Inferior parietal cortex (tissue), 1 donor: Measurements from ENCODE around the gene ARL16.

Experiments
- DNase-seq: peaks from one replicate; pipeline ENCODE4 v3.0.0-alpha.2; 2016; ENCODE audit errors: extremely low spot score

Gene ARL16

GRCh38 chr17:81683584-81684441, at the start of gene ARL16, which contains the start of gene HGS:
ARL16 (minus strand) TSS chr17:81683797; CDS start chr17:81683753, 44 bp downstream.
HGS (plus strand) TSS chr17:81684011; CDS start chr17:81684067, 56 bp downstream.
- peak; percentile 100 for DNase-seq

DNA sequence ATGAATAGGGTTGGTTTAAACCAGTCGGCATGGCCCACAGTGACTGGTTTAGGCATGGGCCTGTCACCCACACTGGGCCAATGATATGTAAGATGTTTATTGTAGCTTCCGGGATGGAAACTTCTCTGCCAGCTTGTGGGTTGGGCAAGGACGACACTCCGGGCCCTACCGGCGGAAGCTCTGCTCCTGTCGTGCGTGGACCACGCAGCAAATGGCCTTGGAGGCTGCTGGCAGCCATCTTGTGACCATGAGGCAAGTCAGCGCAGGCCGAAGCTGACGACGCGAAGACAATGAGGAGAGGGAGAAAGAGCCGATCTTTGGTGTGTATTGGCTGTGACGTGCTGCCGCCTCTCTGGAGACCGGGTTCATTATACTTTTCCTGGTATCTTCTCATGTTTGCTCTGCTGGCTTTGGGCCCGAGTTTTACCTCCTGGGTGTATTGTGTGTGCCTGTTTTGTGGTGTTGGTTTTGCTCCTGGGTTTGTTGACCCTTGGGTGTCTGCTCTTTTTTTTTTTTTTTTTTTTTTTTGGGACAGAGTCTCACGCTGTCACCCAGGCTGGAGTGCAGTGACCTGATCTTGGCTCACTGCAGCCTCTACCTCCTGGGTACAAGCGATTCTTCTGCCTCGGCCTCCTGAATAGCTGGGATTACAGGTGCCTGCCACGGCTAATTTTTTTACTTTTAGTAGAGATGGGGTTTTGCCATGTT, 43.9 kb upstream of the ARL16 start:
- no peak for DNase-seq

DNA sequence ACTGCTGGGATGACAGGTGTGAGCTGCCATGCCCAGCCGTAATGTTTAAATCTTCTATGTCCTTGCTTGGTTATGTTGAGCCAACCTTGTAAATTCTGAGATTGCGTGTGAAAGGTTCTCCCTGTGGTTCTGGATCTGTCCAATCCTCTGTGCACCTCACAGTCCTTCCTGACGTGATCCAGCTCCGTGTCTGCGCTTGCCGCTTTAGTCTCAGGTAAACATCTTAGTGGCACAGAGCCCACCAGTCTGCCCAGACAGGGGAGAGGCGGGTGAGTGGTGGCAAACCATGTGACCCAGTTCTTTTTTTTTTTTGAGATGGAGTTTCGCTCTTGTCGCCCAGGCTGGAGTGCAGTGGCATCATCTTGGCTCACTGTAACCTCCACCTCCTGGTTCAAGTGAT, 42.4 kb upstream of the ARL16 start:
- DNase-seq: no peak

GRCh38 chr17:81725439-81725838, 41.8 kb upstream of the ARL16 start:
- DNase-seq: no peak

DNA sequence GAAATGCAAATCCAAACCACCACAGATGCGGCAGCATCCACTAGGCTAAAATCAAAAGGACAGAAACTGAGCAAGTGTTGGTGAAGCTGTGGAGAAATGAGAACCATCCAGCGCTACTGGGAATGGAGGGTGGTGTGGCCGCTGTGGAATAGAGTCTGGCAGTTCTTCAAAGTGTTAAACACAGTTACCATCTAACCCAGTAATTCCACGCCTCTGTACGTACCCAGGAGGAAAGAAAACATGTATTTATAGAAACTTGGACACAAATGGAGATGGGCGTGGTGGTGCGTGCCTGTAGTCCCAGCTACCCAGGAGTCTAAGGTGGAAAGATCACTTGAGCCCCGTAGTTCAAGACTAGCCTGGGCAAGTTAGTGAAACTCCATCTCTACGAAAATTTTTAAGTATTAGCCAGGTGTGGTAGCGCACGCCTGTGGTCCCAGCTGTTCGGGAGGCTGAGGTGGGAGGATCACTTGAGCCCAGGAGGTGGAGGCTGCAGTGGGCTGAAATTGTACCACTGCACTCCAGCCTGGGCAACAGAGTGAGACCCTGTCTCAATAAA, 40.1 kb upstream of the ARL16 start:
- DNase-seq: no peak

GRCh38 chr17:81722184-81723120, 38.9 kb upstream of the ARL16 start:
- DNase-seq: no peak

DNA sequence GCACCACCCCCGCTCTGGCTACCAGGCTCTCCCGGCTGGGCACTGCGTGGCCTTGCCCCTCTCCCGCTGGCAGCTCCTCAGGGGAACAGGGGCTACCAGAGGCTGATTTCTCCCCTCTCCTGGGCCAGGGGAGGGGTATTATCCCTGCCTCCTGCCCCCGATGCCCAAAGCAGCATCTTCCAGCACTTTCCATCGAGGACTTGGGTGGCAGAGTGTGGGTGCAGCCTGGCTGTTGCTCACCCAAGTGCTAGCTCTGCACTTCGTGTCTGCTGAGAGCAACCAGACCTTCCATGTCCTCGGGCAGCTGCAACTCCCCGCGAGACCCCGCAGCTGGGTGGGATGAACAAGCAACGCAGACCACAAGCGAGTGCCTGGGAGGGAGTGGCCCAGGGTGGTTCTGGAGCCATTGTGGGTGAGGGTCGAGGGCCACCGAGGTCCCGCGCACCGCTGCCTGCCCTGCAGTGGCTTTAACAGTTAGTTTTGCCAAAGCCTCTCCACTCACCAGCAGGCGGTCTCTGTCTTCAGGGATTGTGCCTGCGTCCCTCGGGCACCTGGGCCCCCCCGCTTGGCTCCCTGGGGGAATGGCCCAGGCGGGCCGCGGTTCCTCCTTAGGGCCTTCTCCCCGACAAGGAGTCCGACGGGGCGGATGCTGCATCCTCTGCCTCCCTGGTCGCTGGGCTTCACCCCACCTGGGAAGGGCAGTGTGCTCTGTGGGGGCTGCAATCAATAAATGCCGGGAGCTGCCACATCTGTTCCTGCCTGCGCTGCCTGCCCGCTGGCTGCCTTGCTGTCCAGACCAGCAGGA, 36.9 kb upstream of the ARL16 start:
- DNase-seq: no peak

GRCh38 chr17:81719410-81720266, 36.0 kb upstream of the ARL16 start:
- no peak for DNase-seq

GRCh38 chr17:81717766-81718089, 34.1 kb upstream of the ARL16 start:
- no peak for DNase-seq

DNA sequence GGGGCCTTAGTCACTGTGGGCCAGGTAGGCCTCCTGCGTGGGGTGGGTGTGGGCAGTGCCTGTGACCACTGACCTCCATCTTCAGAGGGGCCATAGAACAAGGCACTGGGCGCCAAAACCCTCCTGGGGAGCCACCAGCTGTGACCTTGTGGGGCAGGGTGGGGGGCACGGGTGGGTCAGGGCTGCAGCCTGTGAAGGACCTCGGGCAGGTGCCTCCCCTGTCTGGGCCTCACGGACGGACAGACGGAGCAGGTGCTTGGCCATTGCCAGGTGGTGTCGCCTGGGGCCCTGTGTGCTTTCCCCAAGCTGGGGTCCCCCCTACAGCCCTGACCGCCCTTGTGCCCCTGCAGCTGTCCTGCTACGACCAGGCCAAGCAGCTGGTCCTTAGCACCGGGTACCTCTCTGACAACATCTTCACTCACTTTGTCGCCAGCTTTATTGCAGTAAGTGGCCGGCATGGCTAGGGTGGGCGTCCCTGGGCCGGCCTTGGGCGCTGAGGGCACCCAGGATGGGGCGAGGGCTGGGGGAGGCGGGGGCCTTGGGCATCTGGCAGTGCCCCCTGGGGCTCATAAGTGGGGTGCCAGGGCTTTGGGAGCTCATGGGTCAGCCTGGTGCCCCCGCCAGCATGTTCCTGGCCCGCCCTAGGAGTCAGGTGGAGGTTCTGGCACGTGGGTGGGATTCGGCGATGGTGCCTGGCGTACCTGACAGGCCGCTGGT, 33.6 kb upstream of the ARL16 start:
- no peak for DNase-seq

GRCh38 chr17:81716674-81716996, 33.0 kb upstream of the ARL16 start:
- DNase-seq: no peak

DNA sequence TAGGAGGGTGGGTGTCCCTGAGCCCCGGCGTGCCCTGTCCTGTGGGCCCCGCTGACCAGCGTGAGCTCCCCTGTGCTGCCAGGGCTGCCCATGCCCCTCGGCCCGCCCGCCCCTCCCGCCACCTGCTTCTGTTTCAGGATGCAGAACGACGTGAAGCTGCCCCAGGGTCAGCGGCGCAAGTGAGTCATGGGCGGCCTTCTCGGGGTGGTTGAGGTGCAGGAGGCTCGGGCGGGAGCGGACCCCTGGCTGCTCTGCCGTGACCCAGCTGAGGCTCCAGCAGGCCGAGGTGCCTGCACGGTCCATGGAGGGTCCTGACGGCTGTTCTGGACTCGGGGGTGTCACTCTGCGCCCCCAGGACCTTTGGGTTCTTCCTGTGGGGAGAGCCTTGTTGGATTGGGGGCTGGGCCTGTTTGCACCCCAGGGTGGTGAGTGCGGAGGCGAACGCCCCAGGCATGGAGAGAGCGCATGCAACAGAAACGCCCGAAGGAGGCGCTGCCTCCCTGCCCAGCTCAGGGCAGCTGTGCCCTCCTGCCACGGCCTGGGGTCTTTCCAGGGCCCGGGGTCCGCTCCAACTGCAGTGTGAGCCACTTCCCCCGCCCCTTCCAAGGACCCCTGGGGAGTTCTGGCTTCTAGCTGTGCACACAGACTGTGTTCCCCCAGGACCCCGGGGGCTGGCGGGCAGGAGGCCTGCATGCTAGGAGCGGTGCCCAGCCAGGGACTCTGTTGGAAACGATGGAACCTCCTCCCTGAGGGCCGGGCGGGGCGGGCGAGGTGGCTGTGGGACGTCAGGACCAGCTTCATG, 32.5 kb upstream of the ARL16 start:
- no peak for DNase-seq

GRCh38 chr17:81715107-81715871, 31.7 kb upstream of the ARL16 start:
- no peak for DNase-seq

DNA sequence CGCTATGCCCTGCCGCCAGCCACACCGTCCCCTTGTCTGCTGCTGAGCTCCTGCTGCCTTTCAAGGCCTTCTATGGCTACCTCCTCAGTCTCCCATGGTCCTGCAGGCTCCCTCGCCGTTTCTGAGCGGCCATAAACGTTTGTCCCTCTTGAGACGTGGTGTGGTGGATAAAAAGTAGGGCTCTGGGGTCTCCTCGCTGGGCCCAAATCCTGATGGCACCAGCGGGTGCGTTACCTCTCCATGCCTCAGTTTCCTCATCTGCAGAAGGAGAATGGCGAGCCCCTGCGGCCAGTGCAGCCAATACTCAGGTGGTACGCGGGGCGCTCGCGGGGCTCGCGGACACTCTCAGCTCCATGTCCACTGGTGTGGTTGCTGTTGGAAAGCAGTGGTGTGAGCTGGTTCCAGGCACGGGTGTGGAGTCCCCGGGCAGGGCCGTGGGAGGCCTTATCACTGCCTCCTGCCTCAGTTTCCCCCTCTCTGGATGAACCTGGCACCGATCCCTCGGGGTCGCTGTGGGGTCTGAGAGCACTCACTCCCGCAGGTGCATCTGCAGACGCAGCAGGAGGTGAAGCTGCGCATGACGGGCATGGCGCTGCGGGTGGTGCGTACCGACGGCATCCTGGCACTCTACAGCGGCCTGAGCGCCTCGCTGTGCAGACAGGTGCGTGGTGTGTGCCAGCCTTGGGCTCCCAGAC, 31.0 kb upstream of the ARL16 start:
- DNase-seq: no peak

DNA sequence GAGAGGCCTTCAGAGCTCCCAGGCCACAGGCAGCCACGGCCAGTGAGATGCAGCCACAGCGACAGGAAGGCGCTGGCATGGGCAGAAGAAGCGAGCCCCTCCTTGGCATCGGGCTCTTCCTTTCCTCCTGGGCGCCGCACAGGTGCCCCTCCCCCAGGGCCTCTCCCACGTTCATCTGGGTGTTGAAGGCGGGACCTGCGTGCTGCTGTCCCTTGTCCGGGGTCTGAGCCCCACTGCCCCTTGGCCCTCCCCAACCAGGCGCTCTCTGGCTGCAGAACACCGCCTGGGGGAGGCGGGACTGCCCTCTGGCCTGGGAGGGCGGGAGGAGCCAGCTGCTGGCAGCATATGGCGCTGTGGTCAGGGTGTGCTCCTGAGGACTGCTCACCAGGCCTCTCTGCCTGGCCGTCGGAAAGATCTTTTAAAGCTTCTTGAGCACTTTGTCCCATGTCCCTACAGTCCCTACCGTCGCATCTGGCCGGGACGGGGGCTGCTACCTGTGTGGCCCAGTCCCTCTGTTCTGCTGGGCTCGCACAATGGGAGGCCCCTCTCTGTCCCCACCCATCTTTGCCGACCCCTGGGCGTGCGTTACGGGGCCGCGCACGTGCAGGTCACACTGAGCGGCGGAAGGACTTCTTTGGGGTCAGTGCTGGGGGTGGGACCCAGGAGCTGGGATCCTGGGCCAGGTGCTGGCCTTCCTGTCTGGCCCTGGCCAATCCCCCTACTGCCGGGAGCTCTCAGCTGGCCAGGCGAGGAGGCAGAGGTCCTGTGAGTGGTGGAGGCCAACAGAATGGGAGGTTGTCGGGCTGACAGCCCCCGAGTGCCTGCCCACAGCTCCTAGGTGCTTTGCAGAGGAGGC, 30.2 kb upstream of the ARL16 start:
- no peak for DNase-seq

DNA sequence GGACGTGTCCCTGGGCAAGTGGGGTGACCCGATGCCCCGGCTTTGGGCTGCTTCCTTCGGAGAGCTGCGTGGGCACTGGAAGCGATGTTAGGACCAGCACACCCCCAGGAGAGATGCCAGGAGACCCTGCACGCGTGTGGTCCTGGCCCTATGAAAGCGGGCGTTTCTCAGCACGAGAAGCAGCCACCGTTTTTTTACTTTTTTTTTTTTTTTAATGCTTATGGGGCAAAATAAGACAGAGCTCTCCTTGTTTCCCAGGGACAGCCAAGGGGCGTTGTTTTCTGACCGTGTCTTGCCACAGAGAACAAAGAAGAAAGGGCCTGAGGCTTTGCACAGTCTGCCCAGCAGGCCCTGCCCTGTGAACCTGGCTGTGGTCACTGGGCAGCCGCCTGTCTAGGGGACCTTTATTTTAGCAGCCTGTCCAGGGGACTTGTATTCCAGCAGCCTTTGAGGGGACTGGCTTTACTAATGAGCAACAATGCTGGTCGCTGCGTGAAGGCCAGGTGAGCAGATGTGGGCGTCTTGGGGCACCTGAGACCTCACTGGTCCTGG, 29.5 kb upstream of the ARL16 start:
- DNase-seq: no peak
